HepG2 (cell line): ENCODE measurements around the gene RNF183. TPM values are rescaled to one million over a fixed set of nuclear protein-coding genes. Genes with fewer than 3 reads are reported as not detected.

Experiments
- ATAC-seq: fragments of 200-7000 bp; cut with Tn5 transposase; 3 replicates; pipeline ENCODE4 v1.9.1; 2020; ENCODE audit warnings: mild to moderate bottlenecking, moderate library complexity
- BruUV-seq: library from RNA; stranded (reverse); fragments of 400-500 nt; replicated peaks from 2 replicates; lab custom pipeline; 2021; lab: Mats Ljungman, UMichigan
- CTCF ChIA-PET: fragments of 300-600 bp; formaldehyde crosslinking; extraction: SDS; loops from one replicate; lab custom pipeline; 2021; ENCODE audit warnings: low total read pairs, inconsistent platforms, low intra/inter-chr PET ratio; lab: Yijun Ruan, JAX
- POLR2A ChIA-PET: fragments of 350-600 bp; sonication (Branson Sonifier 250); formaldehyde crosslinking; loops from one replicate; lab custom pipeline; 2020; ENCODE audit warnings: antibody characterized with exemption, inconsistent platforms; lab: Yijun Ruan, JAX
- DNase-seq: peaks from one replicate; pipeline ENCODE4 v3.0.0-alpha.2; 2015; ENCODE audit warnings: low spot score
- FAIRE-seq: peaks from 3 replicates; lab custom pipeline; 2011; peaks lifted over from hg19 to GRCh38; lab: Jason Lieb, UNC
- H2AFZ ChIP-seq: one replicate; pipeline ENCODE4 v1.6.1; 2011; ENCODE audit warnings: low read length, inconsistent platforms
- H3K27ac ChIP-seq: fragments of 300-600 bp; 3 replicates; pipeline ENCODE4 v1.8.0; 2011; ENCODE audit warnings: mixed run types, mild to moderate bottlenecking, mixed read lengths, low read length, inconsistent platforms; ENCODE audit not compliant: insufficient read depth; ENCODE audit errors: extremely low read length
- H3K27me3 ChIP-seq, 2 experiments: fragments of 200-600 bp in 1 of 2; 2 replicates in 1 of 2; 3 replicates in 1 of 2; pipeline versions ENCODE4 v1.6.0 to v1.8.0; 2011; ENCODE audit warnings: low read length in 2 of 2, mild to moderate bottlenecking in 2 of 2, moderate library complexity in 2 of 2, inconsistent platforms in 1 of 2; ENCODE audit not compliant: insufficient read depth in 2 of 2, control insufficient read depth in 1 of 2
- H3K36me3 ChIP-seq, 2 experiments: fragments of 200-600 bp in 1 of 2; replicated peaks in 1 of 2; 2 replicates in 1 of 2; 3 replicates in 1 of 2; pipeline versions ENCODE4 v1.5.1 to v1.8.0; 2011; ENCODE audit warnings: low read length in 2 of 2, inconsistent platforms in 1 of 2; ENCODE audit not compliant: insufficient read depth in 2 of 2, control insufficient read depth in 1 of 2
- H3K4me1 ChIP-seq: 2 replicates; pipeline ENCODE4 v1.5.1; 2012; ENCODE audit warnings: low read length, inconsistent platforms; ENCODE audit not compliant: insufficient read depth
- H3K4me2 ChIP-seq: 2 replicates; pipeline ENCODE4 v1.6.0; 2011; ENCODE audit warnings: low read depth, low read length, inconsistent platforms
- H3K4me3 ChIP-seq, 3 experiments: fragments of 200-600 bp in 1 of 3; sonication (generic), shearing (Covaris generic) in 1 of 3; replicated peaks in 1 of 3; 2 replicates each; pipeline ENCODE4 v1.5.1; 2011 to 2016; ENCODE audit warnings: low read length in 3 of 3, inconsistent platforms in 2 of 3, low read depth in 2 of 3, mild to moderate bottlenecking in 2 of 3, control low read depth in 1 of 3, mixed read lengths in 1 of 3; ENCODE audit not compliant: insufficient read depth in 1 of 3
- H3K79me2 ChIP-seq: one replicate; pipeline ENCODE4 v1.6.1; 2011; ENCODE audit warnings: low read length, inconsistent platforms; ENCODE audit not compliant: insufficient read depth
- H3K9ac ChIP-seq: 2 replicates; pipeline ENCODE4 v1.6.0; 2011; ENCODE audit warnings: mild to moderate bottlenecking, low read depth, low read length, inconsistent platforms; ENCODE audit not compliant: insufficient read depth
- H3K9me3 ChIP-seq: 2 replicates; pipeline ENCODE4 v1.5.1; 2012; ENCODE audit warnings: mild to moderate bottlenecking, low read length
- H4K20me1 ChIP-seq: 2 replicates; pipeline ENCODE4 v1.6.0; 2011; ENCODE audit warnings: inconsistent platforms, mild to moderate bottlenecking, low read length, moderate library complexity; ENCODE audit not compliant: insufficient read depth
- CREM ChIP-seq, 2 experiments: sonication (generic) in 1 of 2; formaldehyde crosslinking in 1 of 2; IDR thresholded peaks; 2 replicates each; pipeline versions ENCODE4 v1.4.0 to v1.6.1; 2016 to 2020; ENCODE audit warnings: antibody characterized with exemption in 1 of 2, mild to moderate bottlenecking in 1 of 2, missing genetic modification reagents in 1 of 2
- EED ChIP-seq: sonication (generic); formaldehyde crosslinking; IDR thresholded peaks from 2 replicates; pipeline ENCODE4 v1.5.0; 2020; ENCODE audit warnings: mild to moderate bottlenecking, missing genetic modification reagents
- FOXK2 ChIP-seq: fragments of 450-650 bp; IDR thresholded peaks from 2 replicates; pipeline ENCODE4 v1.6.1; 2016
- ONECUT2 ChIP-seq: sonication (generic); formaldehyde crosslinking; IDR thresholded peaks from 2 replicates; pipeline ENCODE4 v1.4.0; 2020; ENCODE audit warnings: missing genetic modification reagents
- SALL2 ChIP-seq: sonication (generic); formaldehyde crosslinking; IDR thresholded peaks from 2 replicates; pipeline ENCODE4 v1.8.1; 2023; ENCODE audit warnings: mild to moderate bottlenecking, missing genetic modification reagents, inconsistent platforms
- ZBTB3 ChIP-seq: sonication (generic); formaldehyde crosslinking; IDR thresholded peaks from 2 replicates; pipeline ENCODE4 v1.4.0; 2020; ENCODE audit warnings: low read depth, mild to moderate bottlenecking, moderate library complexity, missing genetic modification reagents, borderline replicate concordance
- ZFP41 ChIP-seq: sonication (generic); formaldehyde crosslinking; IDR thresholded peaks from 2 replicates; pipeline ENCODE4 v1.4.0; 2020; ENCODE audit warnings: mild to moderate bottlenecking, missing genetic modification reagents, borderline replicate concordance
- ZNF33B ChIP-seq: sonication (generic); formaldehyde crosslinking; IDR thresholded peaks from 2 replicates; pipeline ENCODE4 v1.5.1; 2020; ENCODE audit warnings: mild to moderate bottlenecking, missing genetic modification reagents
- ZNF563 ChIP-seq: sonication (generic); formaldehyde crosslinking; IDR thresholded peaks from 2 replicates; pipeline ENCODE4 v1.8.0; 2022; ENCODE audit warnings: mild to moderate bottlenecking, moderate library complexity, missing genetic modification reagents
- ZSCAN12 ChIP-seq: sonication (generic); formaldehyde crosslinking; IDR thresholded peaks from 2 replicates; pipeline ENCODE4 v1.9.0; 2021; ENCODE audit warnings: mild to moderate bottlenecking, missing genetic modification reagents
- WGBS: methylation state at CpG from one replicate; pipeline ENCODE4 v1.1.6; 2017; ENCODE audit warnings: low lambda C conversion rate; 5-methylcytosine and 5-hydroxymethylcytosine counted together
- in situ Hi-C: cut with HindIII; loops from 2 replicates; pipeline ENCODE4 v1.10.0; 2017; ENCODE audit warnings: low pct_unique_long_range_greater_than_20kb; ENCODE audit not compliant: extremely low pct_ligation_motif_present
- intact Hi-C: fragments of 100-400 bp; cut with micrococcal nuclease; formaldehyde crosslinking; loops from one replicate; pipeline ENCODE4 v1.10.0; 2022; ENCODE audit not compliant: unreplicated experiment
- polyA plus RNA-seq, 8 experiments: library from polyadenylated mRNA; depleted of rRNA in 3 of 8; stranded (reverse) in 7 of 8; unstranded in 1 of 8; fragments of >200 nt; fragmentation: Illumina TruSeq in 4 of 8; extraction: Trizol in 4 of 8; gene quantifications; 2 replicates each; pipeline versions ENCODE4 v1.2.1 to v1.2.3, GENCODE V29; 2011 to 2016; ENCODE audit warnings: low read depth in 4 of 8, missing spikeins in 1 of 8, mixed read lengths in 1 of 8; ENCODE audit not compliant: insufficient read depth in 1 of 8
- total RNA-seq, 5 experiments: library from RNA; depleted of rRNA; stranded (reverse); fragments of >200 nt; fragmentation: Illumina TruSeq; extraction: Trizol; gene quantifications; 2 replicates each; pipeline ENCODE4 v1.2.3, GENCODE V29; 2016; ENCODE audit warnings: low read depth in 1 of 5
- TF ChIP-seq, protein P1 (sequence below): sonication (generic); formaldehyde crosslinking; IDR thresholded peaks from 2 replicates; pipeline ENCODE4 v1.5.0; 2020; ENCODE audit warnings: missing genetic modification reagents
- TF ChIP-seq, protein P2 (sequence below): sonication (generic); formaldehyde crosslinking; IDR thresholded peaks from 2 replicates; pipeline ENCODE4 v1.4.0; 2020; ENCODE audit warnings: mild to moderate bottlenecking, missing genetic modification reagents
- TF ChIP-seq, protein P3 (sequence below): sonication (generic); formaldehyde crosslinking; IDR thresholded peaks from 2 replicates; pipeline ENCODE4 v1.4.0; 2020; ENCODE audit warnings: mild to moderate bottlenecking, missing genetic modification reagents
- TF ChIP-seq, protein P4 (sequence below): sonication (generic); formaldehyde crosslinking; IDR thresholded peaks from 2 replicates; pipeline ENCODE4 v1.8.1; 2023; ENCODE audit warnings: mild to moderate bottlenecking, missing genetic modification reagents
- TF ChIP-seq, protein P5 (sequence below): sonication (generic); formaldehyde crosslinking; IDR thresholded peaks from 2 replicates; pipeline ENCODE4 v1.8.1; 2023; ENCODE audit warnings: missing genetic modification reagents, inconsistent platforms, borderline replicate concordance
- TF ChIP-seq, protein P6 (sequence below): sonication (generic); formaldehyde crosslinking; IDR thresholded peaks from 2 replicates; pipeline ENCODE4 v1.5.0; 2020; ENCODE audit warnings: missing genetic modification reagents

The RNF183 gene
- total and polyA plus RNA-seq, 2 of the 13 experiments (the other 11 are each of a cell fraction or from before 2014, with no cell fraction given), result 0.13 to 6.5 TPM

DNA sequence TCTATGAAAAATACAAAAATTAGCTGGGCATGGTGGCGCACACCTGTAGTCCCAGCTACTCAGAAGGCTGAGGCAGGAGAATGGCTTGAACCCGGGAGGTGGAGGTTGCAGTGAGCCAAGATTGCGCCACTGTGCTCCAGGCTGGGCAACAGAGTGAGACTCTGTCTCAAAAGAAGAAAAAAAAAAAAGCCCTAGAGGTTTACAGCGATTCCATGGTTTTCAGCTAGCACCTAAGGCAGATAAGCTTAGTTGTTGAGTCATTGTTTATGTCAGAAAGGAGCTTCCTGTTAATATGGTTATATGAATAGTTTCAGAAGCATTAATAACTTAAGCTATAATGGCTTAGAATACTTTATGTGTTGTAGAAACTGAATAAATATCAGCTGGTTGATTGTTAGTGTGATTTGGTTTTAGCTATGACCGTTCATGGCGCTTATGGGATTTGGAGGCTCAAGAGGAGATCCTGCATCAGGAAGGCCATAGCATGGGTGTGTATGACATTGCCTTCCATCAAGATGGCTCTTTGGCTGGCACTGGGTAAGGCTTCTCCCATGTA, 13.0 kb downstream of the RNF183 start (continued):
- TF ChIP-seq CREM (IDR thresholded peaks at IDR 0.05) (no peak), CREM (CRISPR knock-in tag; IDR thresholded peaks at IDR 0.05) (no peak), ONECUT2 (no peak), ZNF33B (CRISPR knock-in tag) (no peak), ZSCAN12 (CRISPR knock-in tag) (no peak), ZBTB3 (no peak), ZFP41 (CRISPR knock-in tag) (no peak)
- TF ChIP-seq, protein P1, sequence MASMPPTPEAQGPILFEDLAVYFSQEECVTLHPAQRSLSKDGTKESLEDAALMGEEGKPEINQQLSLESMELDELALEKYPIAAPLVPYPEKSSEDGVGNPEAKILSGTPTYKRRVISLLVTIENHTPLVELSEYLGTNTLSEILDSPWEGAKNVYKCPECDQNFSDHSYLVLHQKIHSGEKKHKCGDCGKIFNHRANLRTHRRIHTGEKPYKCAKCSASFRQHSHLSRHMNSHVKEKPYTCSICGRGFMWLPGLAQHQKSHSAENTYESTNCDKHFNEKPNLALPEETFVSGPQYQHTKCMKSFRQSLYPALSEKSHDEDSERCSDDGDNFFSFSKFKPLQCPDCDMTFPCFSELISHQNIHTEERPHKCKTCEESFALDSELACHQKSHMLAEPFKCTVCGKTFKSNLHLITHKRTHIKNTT (CRISPR knock-in tag), result no peak
- TF ChIP-seq, protein P2, sequence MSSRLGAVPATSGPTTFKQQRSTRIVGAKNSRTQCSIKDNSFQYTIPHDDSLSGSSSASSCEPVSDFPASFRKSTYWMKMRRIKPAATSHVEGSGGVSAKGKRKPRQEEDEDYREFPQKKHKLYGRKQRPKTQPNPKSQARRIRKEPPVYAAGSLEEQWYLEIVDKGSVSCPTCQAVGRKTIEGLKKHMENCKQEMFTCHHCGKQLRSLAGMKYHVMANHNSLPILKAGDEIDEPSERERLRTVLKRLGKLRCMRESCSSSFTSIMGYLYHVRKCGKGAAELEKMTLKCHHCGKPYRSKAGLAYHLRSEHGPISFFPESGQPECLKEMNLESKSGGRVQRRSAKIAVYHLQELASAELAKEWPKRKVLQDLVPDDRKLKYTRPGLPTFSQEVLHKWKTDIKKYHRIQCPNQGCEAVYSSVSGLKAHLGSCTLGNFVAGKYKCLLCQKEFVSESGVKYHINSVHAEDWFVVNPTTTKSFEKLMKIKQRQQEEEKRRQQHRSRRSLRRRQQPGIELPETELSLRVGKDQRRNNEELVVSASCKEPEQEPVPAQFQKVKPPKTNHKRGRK (CRISPR knock-in tag), result no peak
- TF ChIP-seq, protein P3, sequence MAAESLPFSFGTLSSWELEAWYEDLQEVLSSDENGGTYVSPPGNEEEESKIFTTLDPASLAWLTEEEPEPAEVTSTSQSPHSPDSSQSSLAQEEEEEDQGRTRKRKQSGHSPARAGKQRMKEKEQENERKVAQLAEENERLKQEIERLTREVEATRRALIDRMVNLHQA (CRISPR knock-in tag), result no peak
- TF ChIP-seq, all 625 proteins: peak for 0

DNA sequence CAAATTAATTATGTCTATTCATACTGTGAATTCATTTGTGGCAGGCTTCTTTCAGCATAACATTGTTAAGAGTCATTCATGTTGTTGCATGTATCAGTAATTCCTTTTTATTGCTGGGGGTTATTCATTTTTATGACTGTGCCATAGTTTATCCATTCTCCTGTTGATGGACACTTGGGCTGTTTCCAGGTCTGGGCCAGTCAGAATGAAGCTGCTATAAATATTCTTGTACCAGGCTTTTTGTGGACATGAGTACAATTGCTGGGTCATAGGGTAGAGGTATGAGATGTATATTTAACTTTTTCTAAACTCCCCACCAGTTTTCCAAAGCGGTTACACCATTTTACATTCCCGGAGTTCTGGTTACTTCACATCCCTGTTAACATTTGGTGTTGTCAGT, 14.1 kb downstream of the RNF183 start:
- intact Hi-C loops (no loop called here), in situ Hi-C loops (no loop called here)
- ATAC-seq, result no peak
- TF ChIP-seq, protein P4, sequence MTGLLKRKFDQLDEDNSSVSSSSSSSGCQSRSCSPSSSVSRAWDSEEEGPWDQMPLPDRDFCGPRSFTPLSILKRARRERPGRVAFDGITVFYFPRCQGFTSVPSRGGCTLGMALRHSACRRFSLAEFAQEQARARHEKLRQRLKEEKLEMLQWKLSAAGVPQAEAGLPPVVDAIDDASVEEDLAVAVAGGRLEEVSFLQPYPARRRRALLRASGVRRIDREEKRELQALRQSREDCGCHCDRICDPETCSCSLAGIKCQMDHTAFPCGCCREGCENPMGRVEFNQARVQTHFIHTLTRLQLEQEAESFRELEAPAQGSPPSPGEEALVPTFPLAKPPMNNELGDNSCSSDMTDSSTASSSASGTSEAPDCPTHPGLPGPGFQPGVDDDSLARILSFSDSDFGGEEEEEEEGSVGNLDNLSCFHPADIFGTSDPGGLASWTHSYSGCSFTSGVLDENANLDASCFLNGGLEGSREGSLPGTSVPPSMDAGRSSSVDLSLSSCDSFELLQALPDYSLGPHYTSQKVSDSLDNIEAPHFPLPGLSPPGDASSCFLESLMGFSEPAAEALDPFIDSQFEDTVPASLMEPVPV (CRISPR knock-in tag), result no peak
- TF ChIP-seq, protein P5, sequence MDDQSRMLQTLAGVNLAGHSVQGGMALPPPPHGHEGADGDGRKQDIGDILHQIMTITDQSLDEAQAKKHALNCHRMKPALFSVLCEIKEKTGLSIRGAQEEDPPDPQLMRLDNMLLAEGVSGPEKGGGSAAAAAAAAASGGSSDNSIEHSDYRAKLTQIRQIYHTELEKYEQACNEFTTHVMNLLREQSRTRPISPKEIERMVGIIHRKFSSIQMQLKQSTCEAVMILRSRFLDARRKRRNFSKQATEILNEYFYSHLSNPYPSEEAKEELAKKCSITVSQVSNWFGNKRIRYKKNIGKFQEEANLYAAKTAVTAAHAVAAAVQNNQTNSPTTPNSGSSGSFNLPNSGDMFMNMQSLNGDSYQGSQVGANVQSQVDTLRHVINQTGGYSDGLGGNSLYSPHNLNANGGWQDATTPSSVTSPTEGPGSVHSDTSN, result no peak
- TF ChIP-seq, protein P6, sequence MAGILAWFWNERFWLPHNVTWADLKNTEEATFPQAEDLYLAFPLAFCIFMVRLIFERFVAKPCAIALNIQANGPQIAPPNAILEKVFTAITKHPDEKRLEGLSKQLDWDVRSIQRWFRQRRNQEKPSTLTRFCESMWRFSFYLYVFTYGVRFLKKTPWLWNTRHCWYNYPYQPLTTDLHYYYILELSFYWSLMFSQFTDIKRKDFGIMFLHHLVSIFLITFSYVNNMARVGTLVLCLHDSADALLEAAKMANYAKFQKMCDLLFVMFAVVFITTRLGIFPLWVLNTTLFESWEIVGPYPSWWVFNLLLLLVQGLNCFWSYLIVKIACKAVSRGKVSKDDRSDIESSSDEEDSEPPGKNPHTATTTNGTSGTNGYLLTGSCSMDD (CRISPR knock-in tag), result no peak
- TF ChIP-seq EED (CRISPR knock-in tag) (no peak), ZFP41 (CRISPR knock-in tag) (no peak), SALL2 (CRISPR knock-in tag) (no peak), ZNF563 (no peak), FOXK2 (no peak)

More for the DNA sequence above, 14.1 kb downstream of the RNF183 start:
- Histone ChIP-seq H3K4me1 (no peaks in the 10 kb centered on the region), H3K9me3 (no peaks in the 10 kb centered on the region), H3K9ac (no peak overlapping the region), H3K27me3 (no peaks in the 10 kb centered on the region), H3K27ac (no peak overlapping the region), H3K4me2 (no peak overlapping the region), H4K20me1 (no peaks in the 10 kb centered on the region), H2AFZ (no peak overlapping the region), H3K4me3 (no peak overlapping the region), H3K36me3 (peaks cover 31 to 86% of the 10 kb centered on the region in 2 experiments), H3K79me2 (no peaks in the 10 kb centered on the region)
- ChIA-PET POLR2A (no interaction called here), CTCF (no interaction called here)
- 96% methylated on average over 2 of the region's 2 CpGs for WGBS
- DNase-seq (no peak), FAIRE-seq (no peak)
- no TSS peak for BruUV-seq
